Liver (tissue), 9 donors: ENCODE data around the gene DCUN1D1. TPM values are rescaled to one million over a fixed set of nuclear protein-coding genes. Genes with fewer than 3 reads are reported as not detected.

Experiments
- DNase-seq: peaks from one replicate; pipeline ENCODE4 v3.0.0-alpha.2; 2017; ENCODE audit warnings: low spot score
- H3K27ac ChIP-seq, 2 donors: one replicate each; pipeline ENCODE4 v1.7.0; 2013; ENCODE audit warnings: inconsistent platforms in 2 of 2, low read length in 2 of 2, control low read depth in 1 of 2, low read depth in 1 of 2, mild to moderate bottlenecking in 1 of 2
- H3K27me3 ChIP-seq, 4 donors: one replicate each; pipeline versions ENCODE4 v1.6.1 to v1.7.0; 2013; ENCODE audit warnings: low read length in 3 of 4, inconsistent platforms in 1 of 4, mild to moderate bottlenecking in 1 of 4, moderate library complexity in 1 of 4; ENCODE audit not compliant: control insufficient read depth in 4 of 4, insufficient read depth in 4 of 4
- H3K36me3 ChIP-seq, 4 donors: one replicate each; pipeline versions ENCODE4 v1.6.1 to v1.7.0; 2013; ENCODE audit warnings: low read length in 3 of 4, mild to moderate bottlenecking in 3 of 4, low read depth in 1 of 4, moderate library complexity in 1 of 4; ENCODE audit not compliant: control insufficient read depth in 4 of 4, insufficient read depth in 3 of 4
- H3K4me1 ChIP-seq, 4 donors: one replicate each; pipeline versions ENCODE4 v1.6.1 to v1.7.0; 2013; ENCODE audit warnings: low read length in 3 of 4, mild to moderate bottlenecking in 3 of 4, moderate library complexity in 1 of 4; ENCODE audit not compliant: control insufficient read depth in 4 of 4, insufficient read depth in 4 of 4
- H3K4me3 ChIP-seq, 3 donors: one replicate each; pipeline versions ENCODE4 v1.6.1 to v1.7.0; 2013; ENCODE audit warnings: low read length in 3 of 3, control low read depth in 1 of 3, low read depth in 1 of 3, mild to moderate bottlenecking in 1 of 3
- H3K9ac ChIP-seq, 2 donors: one replicate each; pipeline ENCODE4 v1.7.0; 2013; ENCODE audit warnings: low read length in 2 of 2, mild to moderate bottlenecking in 2 of 2, moderate library complexity in 2 of 2, control low read depth in 1 of 2, low read depth in 1 of 2
- H3K9me3 ChIP-seq, 4 donors: one replicate each; pipeline versions ENCODE4 v1.6.1 to v1.7.0; 2013; ENCODE audit warnings: low read length in 3 of 4; ENCODE audit not compliant: control insufficient read depth in 4 of 4
- EGR1 ChIP-seq, 2 donors: IDR thresholded peaks; 2 replicates each; pipeline ENCODE4 v1.6.1; 2016 to 2018; ENCODE audit warnings: antibody characterized with exemption in 2 of 2, low read depth in 2 of 2
- FOXA1 ChIP-seq: IDR thresholded peaks from 2 replicates; pipeline ENCODE4 v1.6.1; 2016; ENCODE audit warnings: antibody characterized with exemption
- FOXA2 ChIP-seq: IDR thresholded peaks from 2 replicates; pipeline ENCODE4 v1.6.1; 2016; ENCODE audit warnings: antibody characterized with exemption
- GABPA ChIP-seq, 2 donors: IDR thresholded peaks in 1 of 2; conservative IDR thresholded peaks in 1 of 2; 2 replicates each; pipeline ENCODE4 v1.6.1; 2016; ENCODE audit warnings: antibody characterized with exemption in 2 of 2, mild to moderate bottlenecking in 1 of 2, moderate library complexity in 1 of 2
- HNF4G ChIP-seq: IDR thresholded peaks from 2 replicates; pipeline ENCODE4 v1.6.1; 2016; ENCODE audit warnings: antibody characterized with exemption
- JUND ChIP-seq, 2 donors: IDR thresholded peaks; 2 replicates each; pipeline ENCODE4 v1.6.1; 2016; ENCODE audit warnings: antibody characterized with exemption in 2 of 2
- NR2F2 ChIP-seq: IDR thresholded peaks from 2 replicates; pipeline ENCODE4 v1.6.1; 2016; ENCODE audit warnings: antibody characterized with exemption
- RAD21 ChIP-seq, 2 donors: IDR thresholded peaks; 2 replicates each; pipeline ENCODE4 v1.6.1; 2016; ENCODE audit warnings: antibody characterized with exemption in 2 of 2, mild to moderate bottlenecking in 2 of 2
- RXRA ChIP-seq, 2 donors: IDR thresholded peaks; 2 replicates each; pipeline ENCODE4 v1.6.1; 2017 to 2018; ENCODE audit warnings: antibody characterized with exemption in 2 of 2, mild to moderate bottlenecking in 1 of 2
- SP1 ChIP-seq: IDR thresholded peaks from 2 replicates; pipeline ENCODE4 v1.6.1; 2018; ENCODE audit warnings: antibody characterized with exemption, mild to moderate bottlenecking
- TAF1 ChIP-seq: conservative IDR thresholded peaks from 2 replicates; pipeline ENCODE4 v1.6.1; 2016; ENCODE audit warnings: antibody characterized with exemption, mild to moderate bottlenecking
- YY1 ChIP-seq: IDR thresholded peaks from 2 replicates; pipeline ENCODE4 v1.6.1; 2016; ENCODE audit warnings: antibody characterized with exemption, mild to moderate bottlenecking
- WGBS: extraction: QIAGEN DNeasy Blood & Tissue Kit; methylation state at CpG from one replicate; pipeline ENCODE4 v1.1.7; 2013; 5-methylcytosine and 5-hydroxymethylcytosine counted together
- polyA plus RNA-seq, 2 donors: library from polyadenylated mRNA; stranded (reverse) in 1 of 2; unstranded in 1 of 2; fragments of 200-250 nt in 1 of 2; fragments of >200 nt in 1 of 2; fragmentation: Nextera tagmentation in 1 of 2; extraction: Ambion mirVana in 1 of 2; gene quantifications; one replicate each; pipeline versions ENCODE4 v1.2.1 to v1.2.3, GENCODE V29; 2013 to 2015
- total RNA-seq, 2 donors: library from RNA; depleted of rRNA; stranded (reverse); fragments of >200 nt; gene quantifications; one replicate each; pipeline ENCODE4 v1.2.3, GENCODE V29; 2014
- TF ChIP-seq, protein P1 (sequence below): IDR thresholded peaks from 2 replicates; pipeline ENCODE4 v1.6.1; 2016; ENCODE audit warnings: antibody characterized with exemption
- TF ChIP-seq, protein P2 (sequence below): IDR thresholded peaks from 2 replicates; pipeline ENCODE4 v1.6.1; 2016; ENCODE audit warnings: antibody characterized with exemption
- TF ChIP-seq, protein P3 (sequence below): IDR thresholded peaks from 2 replicates; pipeline ENCODE4 v1.6.1; 2016; ENCODE audit warnings: antibody characterized with exemption
- TF ChIP-seq, protein P4 (sequence below): IDR thresholded peaks from 2 replicates; pipeline ENCODE4 v1.6.1; 2016; ENCODE audit warnings: antibody characterized with exemption, mild to moderate bottlenecking
- TF ChIP-seq, protein P5 (sequence below): fragments of 150-350 bp; IDR thresholded peaks from 2 replicates; pipeline ENCODE4 v1.5.1; 2017; ENCODE audit warnings: improper control_type of control experiment, low read depth, low read length; ENCODE audit not compliant: missing input control
- donor health status: healthy.
- donor health status: healthy.
- donor health status: healthy.
- donor health status: healthy.
- donor health status: healthy.

Gene DCUN1D1
- total and polyA plus RNA-seq, 4 donors: 9.1 to 56.0 (median 23.5) TPM

DNA sequence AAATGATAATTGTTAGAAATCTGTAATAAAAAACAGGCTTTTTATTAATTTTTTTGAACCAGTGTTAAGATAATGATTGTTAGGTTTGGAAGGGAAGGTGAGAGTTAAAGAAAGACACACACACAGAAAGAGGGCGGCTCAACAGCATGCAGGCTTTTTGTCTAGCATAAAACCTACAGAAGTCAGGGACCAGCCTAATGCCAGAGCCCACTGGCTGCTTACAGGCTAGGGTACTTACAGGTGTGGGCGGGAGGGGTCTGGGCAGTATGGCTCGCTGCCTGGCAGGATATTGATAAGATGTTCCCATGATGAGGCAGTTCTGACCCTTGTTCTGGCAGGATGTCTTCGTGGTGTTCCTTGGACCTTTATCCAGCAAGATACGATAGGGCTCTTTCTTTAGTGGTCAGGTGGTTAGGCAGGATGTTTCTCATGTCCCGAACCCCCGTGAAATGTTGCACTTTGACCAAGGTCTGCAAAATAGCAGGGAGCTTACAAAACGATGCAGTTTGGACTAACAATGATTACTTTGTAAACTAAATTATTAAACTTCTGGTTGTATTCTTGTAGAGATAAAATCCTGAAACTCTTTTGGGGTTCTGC, 84.7 kb downstream of the DCUN1D1 start (continued):
- TF ChIP-seq JUND (IDR thresholded peaks at IDR 0.05) (peak in 1 of 2 donors; percentile 57), YY1 (peak; percentile 58), EGR1 (IDR thresholded peaks at IDR 0.05; ENCODE audit: low read depth in 2 of 2) (no peak), RAD21 (IDR thresholded peaks at IDR 0.05) (peak in 1 of 2 donors; percentile 20), FOXA2 (no peak), RXRA (IDR thresholded peaks at IDR 0.05) (peak in 1 of 2 donors; percentile 48), TAF1 (peak; percentile 16)
- TF ChIP-seq, protein P1, sequence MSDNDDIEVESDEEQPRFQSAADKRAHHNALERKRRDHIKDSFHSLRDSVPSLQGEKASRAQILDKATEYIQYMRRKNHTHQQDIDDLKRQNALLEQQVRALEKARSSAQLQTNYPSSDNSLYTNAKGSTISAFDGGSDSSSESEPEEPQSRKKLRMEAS: peak; percentile 54
- TF ChIP-seq, protein P2, sequence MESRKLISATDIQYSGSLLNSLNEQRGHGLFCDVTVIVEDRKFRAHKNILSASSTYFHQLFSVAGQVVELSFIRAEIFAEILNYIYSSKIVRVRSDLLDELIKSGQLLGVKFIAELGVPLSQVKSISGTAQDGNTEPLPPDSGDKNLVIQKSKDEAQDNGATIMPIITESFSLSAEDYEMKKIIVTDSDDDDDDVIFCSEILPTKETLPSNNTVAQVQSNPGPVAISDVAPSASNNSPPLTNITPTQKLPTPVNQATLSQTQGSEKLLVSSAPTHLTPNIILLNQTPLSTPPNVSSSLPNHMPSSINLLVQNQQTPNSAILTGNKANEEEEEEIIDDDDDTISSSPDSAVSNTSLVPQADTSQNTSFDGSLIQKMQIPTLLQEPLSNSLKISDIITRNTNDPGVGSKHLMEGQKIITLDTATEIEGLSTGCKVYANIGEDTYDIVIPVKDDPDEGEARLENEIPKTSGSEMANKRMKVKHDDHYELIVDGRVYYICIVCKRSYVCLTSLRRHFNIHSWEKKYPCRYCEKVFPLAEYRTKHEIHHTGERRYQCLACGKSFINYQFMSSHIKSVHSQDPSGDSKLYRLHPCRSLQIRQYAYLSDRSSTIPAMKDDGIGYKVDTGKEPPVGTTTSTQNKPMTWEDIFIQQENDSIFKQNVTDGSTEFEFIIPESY: no peak

DNA sequence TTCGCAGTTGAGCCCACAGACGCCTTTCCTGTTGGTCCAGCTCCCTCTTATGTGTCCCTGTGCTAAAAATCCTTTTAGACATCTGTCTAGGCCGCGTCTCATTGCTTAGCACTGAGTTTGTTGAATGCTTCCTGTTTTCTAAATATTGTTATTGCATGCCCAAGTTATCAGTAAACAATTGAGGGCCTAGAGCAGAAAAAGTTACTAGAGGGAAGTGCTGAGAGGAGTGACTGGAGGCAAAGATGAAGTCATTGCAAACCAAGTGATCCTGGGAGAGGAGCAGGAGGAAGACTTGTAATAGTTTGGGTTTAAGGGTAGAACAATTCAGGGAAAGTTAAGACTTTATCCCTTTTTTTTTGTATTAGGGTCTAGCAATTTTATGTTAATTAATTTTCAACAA, 88.1 kb downstream of the DCUN1D1 start:
- peak overlapping the region; percentile 4 to 37 for H3K27ac ChIP-seq
- peaks cover 0 to 28% (median 20%) of the 10 kb centered on the region in 4 donors for H3K4me1 ChIP-seq
- no peaks in the 10 kb centered on the region for H3K27me3 ChIP-seq
- H3K4me3 ChIP-seq: no peak overlapping the region
- no peak overlapping the region for H3K9ac ChIP-seq
- DNase-seq: no peak
- H3K36me3 ChIP-seq: peaks cover 0 to 12% (median 1%) of the 10 kb centered on the region in 4 donors
- TF ChIP-seq, protein P3, sequence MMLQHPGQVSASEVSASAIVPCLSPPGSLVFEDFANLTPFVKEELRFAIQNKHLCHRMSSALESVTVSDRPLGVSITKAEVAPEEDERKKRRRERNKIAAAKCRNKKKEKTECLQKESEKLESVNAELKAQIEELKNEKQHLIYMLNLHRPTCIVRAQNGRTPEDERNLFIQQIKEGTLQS: no peak
- TF ChIP-seq RAD21 (IDR thresholded peaks at IDR 0.05) (no peak), GABPA (IDR thresholded peaks at IDR 0.05 in 1 of 2, conservative IDR thresholded peaks at IDR 0.05 in 1 of 2) (no peak), TAF1 (no peak), HNF4G (no peak), SP1 (no peak), FOXA1 (no peak), JUND (IDR thresholded peaks at IDR 0.05) (no peak), RXRA (IDR thresholded peaks at IDR 0.05) (no peak), NR2F2 (no peak), YY1 (no peak)
- TF ChIP-seq, protein P4, sequence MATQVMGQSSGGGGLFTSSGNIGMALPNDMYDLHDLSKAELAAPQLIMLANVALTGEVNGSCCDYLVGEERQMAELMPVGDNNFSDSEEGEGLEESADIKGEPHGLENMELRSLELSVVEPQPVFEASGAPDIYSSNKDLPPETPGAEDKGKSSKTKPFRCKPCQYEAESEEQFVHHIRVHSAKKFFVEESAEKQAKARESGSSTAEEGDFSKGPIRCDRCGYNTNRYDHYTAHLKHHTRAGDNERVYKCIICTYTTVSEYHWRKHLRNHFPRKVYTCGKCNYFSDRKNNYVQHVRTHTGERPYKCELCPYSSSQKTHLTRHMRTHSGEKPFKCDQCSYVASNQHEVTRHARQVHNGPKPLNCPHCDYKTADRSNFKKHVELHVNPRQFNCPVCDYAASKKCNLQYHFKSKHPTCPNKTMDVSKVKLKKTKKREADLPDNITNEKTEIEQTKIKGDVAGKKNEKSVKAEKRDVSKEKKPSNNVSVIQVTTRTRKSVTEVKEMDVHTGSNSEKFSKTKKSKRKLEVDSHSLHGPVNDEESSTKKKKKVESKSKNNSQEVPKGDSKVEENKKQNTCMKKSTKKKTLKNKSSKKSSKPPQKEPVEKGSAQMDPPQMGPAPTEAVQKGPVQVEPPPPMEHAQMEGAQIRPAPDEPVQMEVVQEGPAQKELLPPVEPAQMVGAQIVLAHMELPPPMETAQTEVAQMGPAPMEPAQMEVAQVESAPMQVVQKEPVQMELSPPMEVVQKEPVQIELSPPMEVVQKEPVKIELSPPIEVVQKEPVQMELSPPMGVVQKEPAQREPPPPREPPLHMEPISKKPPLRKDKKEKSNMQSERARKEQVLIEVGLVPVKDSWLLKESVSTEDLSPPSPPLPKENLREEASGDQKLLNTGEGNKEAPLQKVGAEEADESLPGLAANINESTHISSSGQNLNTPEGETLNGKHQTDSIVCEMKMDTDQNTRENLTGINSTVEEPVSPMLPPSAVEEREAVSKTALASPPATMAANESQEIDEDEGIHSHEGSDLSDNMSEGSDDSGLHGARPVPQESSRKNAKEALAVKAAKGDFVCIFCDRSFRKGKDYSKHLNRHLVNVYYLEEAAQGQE: no peak
- TF ChIP-seq, protein P5, sequence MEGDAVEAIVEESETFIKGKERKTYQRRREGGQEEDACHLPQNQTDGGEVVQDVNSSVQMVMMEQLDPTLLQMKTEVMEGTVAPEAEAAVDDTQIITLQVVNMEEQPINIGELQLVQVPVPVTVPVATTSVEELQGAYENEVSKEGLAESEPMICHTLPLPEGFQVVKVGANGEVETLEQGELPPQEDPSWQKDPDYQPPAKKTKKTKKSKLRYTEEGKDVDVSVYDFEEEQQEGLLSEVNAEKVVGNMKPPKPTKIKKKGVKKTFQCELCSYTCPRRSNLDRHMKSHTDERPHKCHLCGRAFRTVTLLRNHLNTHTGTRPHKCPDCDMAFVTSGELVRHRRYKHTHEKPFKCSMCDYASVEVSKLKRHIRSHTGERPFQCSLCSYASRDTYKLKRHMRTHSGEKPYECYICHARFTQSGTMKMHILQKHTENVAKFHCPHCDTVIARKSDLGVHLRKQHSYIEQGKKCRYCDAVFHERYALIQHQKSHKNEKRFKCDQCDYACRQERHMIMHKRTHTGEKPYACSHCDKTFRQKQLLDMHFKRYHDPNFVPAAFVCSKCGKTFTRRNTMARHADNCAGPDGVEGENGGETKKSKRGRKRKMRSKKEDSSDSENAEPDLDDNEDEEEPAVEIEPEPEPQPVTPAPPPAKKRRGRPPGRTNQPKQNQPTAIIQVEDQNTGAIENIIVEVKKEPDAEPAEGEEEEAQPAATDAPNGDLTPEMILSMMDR: no peak
- H3K9me3 ChIP-seq: no peaks in the 10 kb centered on the region
- 83% methylated on average over 4 of the region's 4 CpGs for WGBS
